B cell (primary cell): ENCODE results near the gene NPRL2. TPM values are rescaled to one million over a fixed set of nuclear protein-coding genes. Genes with fewer than 3 reads are reported as not detected.
A peak's percentile ranks its signal among the peaks of the same experiment; 100 is the strongest.

Experiments
- ATAC-seq: fragments of 200-7000 bp; cut with Tn5 transposase; one replicate; pipeline ENCODE4 v1.10.0; 2021; ENCODE audit warnings: low read depth, mild to moderate bottlenecking, moderate number of reproducible peaks, moderate library complexity
- CTCF ChIA-PET: fragments of 350-600 bp; sonication (Branson Sonifier 250); formaldehyde crosslinking; loops from one replicate; lab custom pipeline; 2021; ENCODE audit warnings: antibody characterized with exemption, inconsistent platforms; lab: Charles Lee
- POLR2A ChIA-PET: fragments of 350-600 bp; sonication (Branson Sonifier 250); formaldehyde crosslinking; loops from one replicate; lab custom pipeline; 2021; ENCODE audit warnings: antibody characterized with exemption; lab: Charles Lee
- DNase-seq: peaks from one replicate; pipeline ENCODE4 v3.0.0; 2013
- H2AFZ ChIP-seq: 2 replicates; pipeline ENCODE4 v1.6.1; 2012; ENCODE audit warnings: mild to moderate bottlenecking, low read depth, low read length; ENCODE audit not compliant: insufficient read depth, poor library complexity, severe bottlenecking
- H3K27ac ChIP-seq, 2 donors: 1 replicate in 1 of 2; 2 replicates in 1 of 2; pipeline ENCODE4 v1.5.1; 2012 to 2013; ENCODE audit warnings: low read length in 2 of 2, mild to moderate bottlenecking in 2 of 2, moderate library complexity in 1 of 2
- H3K27me3 ChIP-seq, 4 experiments: fragments of 200-600 bp in 1 of 4; sonication (generic) in 1 of 4; replicated peaks in 1 of 4; 1 replicate in 2 of 4; 2 replicates in 2 of 4; pipeline versions ENCODE4 v1.6.1 to v1.7.0; 2013 to 2016; ENCODE audit warnings: low read length in 3 of 4, mild to moderate bottlenecking in 2 of 4, mixed read lengths in 1 of 4, moderate library complexity in 1 of 4; ENCODE audit not compliant: insufficient read depth in 4 of 4, control insufficient read depth in 3 of 4; ENCODE audit errors: control extremely low read depth in 1 of 4
- H3K36me3 ChIP-seq, 2 experiments: replicated peaks in 1 of 2; 1 replicate in 1 of 2; 2 replicates in 1 of 2; pipeline versions ENCODE4 v1.6.1 to v1.7.1; 2013; ENCODE audit warnings: low read length in 1 of 2; ENCODE audit not compliant: insufficient read depth in 2 of 2, control insufficient read depth in 1 of 2; ENCODE audit errors: control extremely low read depth in 1 of 2, extremely low read depth in 1 of 2
- H3K4me1 ChIP-seq, 2 donors: fragments of 200-600 bp in 1 of 2; sonication (generic) in 1 of 2; 1 replicate in 1 of 2; 2 replicates in 1 of 2; pipeline versions ENCODE4 v1.5.1 to v1.6.1; 2013 to 2017; ENCODE audit warnings: low read length in 2 of 2; ENCODE audit not compliant: control insufficient read depth in 2 of 2, insufficient read depth in 2 of 2
- H3K4me2 ChIP-seq: replicated peaks from 2 replicates; pipeline ENCODE3; 2012; ENCODE audit warnings: mild to moderate bottlenecking, low read depth, low read length; ENCODE audit not compliant: poor library complexity, severe bottlenecking
- H3K4me3 ChIP-seq, 5 experiments: fragments of 200-600 bp in 1 of 5; sonication (generic) in 1 of 5; 1 replicate in 3 of 5; 2 replicates in 2 of 5; pipeline versions ENCODE4 v1.5.1 to v1.7.0; 2011 to 2016; ENCODE audit warnings: low read length in 4 of 5, mild to moderate bottlenecking in 4 of 5, low read depth in 2 of 5, control low read depth in 1 of 5, moderate library complexity in 1 of 5; ENCODE audit not compliant: insufficient read depth in 1 of 5; ENCODE audit errors: control extremely low read depth in 1 of 5, extremely low read depth in 1 of 5
- H3K79me2 ChIP-seq: fragments of 200-600 bp; sonication (generic); one replicate; pipeline ENCODE4 v1.6.0; 2016; ENCODE audit warnings: low read length; ENCODE audit not compliant: control insufficient read depth, insufficient read depth
- H3K9ac ChIP-seq: fragments of 200-600 bp; sonication (generic); 2 replicates; pipeline ENCODE4 v1.6.1; 2017; ENCODE audit warnings: mild to moderate bottlenecking, low read length, moderate library complexity
- H3K9me3 ChIP-seq, 3 donors: one replicate each; pipeline versions ENCODE4 v1.6.1 to v1.7.1; 2013; ENCODE audit warnings: low read length in 2 of 3; ENCODE audit not compliant: control insufficient read depth in 2 of 3, insufficient read depth in 1 of 3; ENCODE audit errors: control extremely low read depth in 1 of 3
- H4K20me1 ChIP-seq: 2 replicates; pipeline ENCODE4 v1.6.0; 2012; ENCODE audit warnings: mild to moderate bottlenecking, low read length; ENCODE audit not compliant: insufficient read depth, control insufficient read depth, poor library complexity, severe bottlenecking
- H3K27ac Mint-ChIP-seq: one replicate; pipeline ENCODE4 v1.8.0; 2021; ENCODE audit warnings: mixed read lengths
- H3K27me3 Mint-ChIP-seq: one replicate; pipeline ENCODE4 v1.8.0; 2021; ENCODE audit warnings: mixed read lengths
- H3K4me1 Mint-ChIP-seq: one replicate; pipeline ENCODE4 v1.8.0; 2021; ENCODE audit warnings: mixed read lengths
- H3K4me3 Mint-ChIP-seq: one replicate; pipeline ENCODE4 v1.8.0; 2021; ENCODE audit warnings: mixed read lengths
- H3K9me3 Mint-ChIP-seq: one replicate; pipeline ENCODE4 v1.8.0; 2022; ENCODE audit warnings: mixed read lengths; ENCODE audit not compliant: insufficient read depth
- CTCF ChIP-seq: fragments of 200-600 bp; IDR thresholded peaks from one replicate; pipeline ENCODE4 v1.8.0; 2022; ENCODE audit warnings: antibody characterized with exemption, mild to moderate bottlenecking
- EZH2 ChIP-seq: IDR thresholded peaks from 2 replicates; pipeline ENCODE4 v1.6.1; 2012; ENCODE audit warnings: borderline replicate concordance, low read depth, mild to moderate bottlenecking, moderate library complexity, low read length; ENCODE audit not compliant: insufficient read depth, poor library complexity, severe bottlenecking
- WGBS: methylation state at CpG from one replicate; pipeline ENCODE4 v1.1.5; 2013; ENCODE audit warnings: missing lambda C conversion rate; ENCODE audit not compliant: insufficient coverage; 5-methylcytosine and 5-hydroxymethylcytosine counted together
- intact Hi-C: fragments of 100-400 bp; cut with micrococcal nuclease; formaldehyde crosslinking; loops from one replicate; pipeline ENCODE4 v1.10.0; 2022
- polyA plus RNA-seq: library from polyadenylated mRNA; depleted of rRNA; stranded (reverse); fragments of >200 nt; gene quantifications from 2 replicates; pipeline ENCODE4 v1.2.3, GENCODE V29; 2012
- total RNA-seq, 2 donors: library from RNA; stranded (reverse); fragments of 120-200 nt in 1 of 2; gene quantifications; 1 replicate in 1 of 2; 2 replicates in 1 of 2; pipeline versions ENCODE4 v1.2.3 to v1.2.4, GENCODE V29; 2013 to 2022

Gene NPRL2
- total and polyA plus RNA-seq, 2 donors (not counting 1 experiment from before 2014, with no cell fraction given): 31.3 to 64.6 TPM

GRCh38 chr3:50318163-50318562 is 32.4 kb downstream of the NPRL2 start:
- Mint-ChIP-seq H3K27ac (peak overlapping the region; percentile 72), H3K4me1 (peaks cover 44% of the 10 kb centered on the region), H3K27me3 (no peaks in the 10 kb centered on the region), H3K9me3 (no peaks in the 10 kb centered on the region), H3K4me3 (no peak overlapping the region)
- Histone ChIP-seq H3K4me1 (peaks cover 25 to 57% of the 10 kb centered on the region in 2 donors), H4K20me1 (no peaks in the 10 kb centered on the region), H3K4me2 (peak overlapping the region; percentile 26), H3K27ac (no peak overlapping the region), H3K79me2 (no peaks in the 10 kb centered on the region), H3K27me3 (no peaks in the 10 kb centered on the region), H3K9ac (no peak overlapping the region), H3K36me3 (peaks cover 0 to 3% of the 10 kb centered on the region in 2 experiments), H3K4me3 (no peak overlapping the region), H3K9me3 (peaks cover 0 to 3% (median 0%) of the 10 kb centered on the region in 3 donors), H2AFZ (no peak overlapping the region)
- ChIA-PET CTCF (interaction anchor here (1.3 to 2.0 kb wide), 2 partner anchors 12 to 224 kb away, joined by 3 to 6 read pairs; no protein-coding TSS in a partner anchor), POLR2A (interaction anchor here (0.6 kb wide), 1 partner anchor 26 kb away, joined by 5 read pairs; no protein-coding TSS in a partner anchor)
- intact Hi-C loops: no loop called here
- DNase-seq: no peak
- TF ChIP-seq EZH2 (no peak), CTCF (no peak)
- WGBS: 92% methylated on average over 11 of the region's 11 CpGs
- ATAC-seq: no peak

GRCh38 chr3:50317300-50317699 is 33.3 kb downstream of the NPRL2 start:
- Histone ChIP-seq H3K4me3 (no peak overlapping the region), H3K27ac (peak overlapping the region in 1 of 2 donors; percentile 4), H3K4me1 (peaks cover 25 to 53% of the 10 kb centered on the region in 2 donors), H3K79me2 (no peaks in the 10 kb centered on the region), H3K36me3 (peaks cover 0 to 3% of the 10 kb centered on the region in 2 experiments), H3K27me3 (no peaks in the 10 kb centered on the region), H3K4me2 (no peak overlapping the region), H2AFZ (no peak overlapping the region), H3K9me3 (peaks cover 0 to 3% (median 0%) of the 10 kb centered on the region in 3 donors), H3K9ac (no peak overlapping the region), H4K20me1 (no peaks in the 10 kb centered on the region)
- WGBS: 88% methylated on average over 2 of the region's 6 CpGs
- no peak overlapping the region for H3K27ac Mint-ChIP-seq
- POLR2A ChIA-PET: interaction anchor here (0.6 to 1.3 kb wide), 2 partner anchors 18 to 370 kb away, joined by 3 to 4 read pairs; no protein-coding TSS in a partner anchor
- H3K27me3 Mint-ChIP-seq: no peaks in the 10 kb centered on the region
- H3K9me3 Mint-ChIP-seq: no peaks in the 10 kb centered on the region
- CTCF ChIA-PET: no interaction called here
- no peak for TF ChIP-seq CTCF
- TF ChIP-seq EZH2: no peak
- intact Hi-C loops: no loop called here
- H3K4me3 Mint-ChIP-seq: no peak overlapping the region
- ATAC-seq: no peak
- no peak for DNase-seq
- peaks cover 39% of the 10 kb centered on the region for H3K4me1 Mint-ChIP-seq
